Panc1 (cell line): Measurements from ENCODE around the gene MAGI2. TPM values are rescaled to one million over a fixed set of nuclear protein-coding genes. Genes with fewer than 3 reads are reported as not detected.

ENCODE experiments used
- ATAC-seq: fragments of 200-7000 bp; cut with Tn5 transposase; 2 replicates; pipeline ENCODE4 v1.9.1; 2020; ENCODE audit warnings: mild to moderate bottlenecking, moderate library complexity
- BruUV-seq: library from RNA; stranded (reverse); fragments of 400-500 nt; replicated peaks from 2 replicates; lab custom pipeline; 2021; lab: Mats Ljungman, UMichigan
- CTCF ChIA-PET: fragments of 300-600 bp; sonication (Branson Sonifier 250); formaldehyde crosslinking; loops from one replicate; lab custom pipeline; 2022; ENCODE audit warnings: antibody characterized with exemption; lab: Charles Lee
- POLR2A ChIA-PET: fragments of 300-600 bp; sonication (Branson Sonifier 250); formaldehyde crosslinking; loops from one replicate; lab custom pipeline; 2022; ENCODE audit warnings: antibody characterized with exemption; lab: Charles Lee
- DNase-seq: peaks from one replicate; pipeline ENCODE4 v3.0.0-alpha.2; 2010; ENCODE audit warnings: low read depth, low spot score
- H3K27ac ChIP-seq: 2 replicates; pipeline ENCODE4 v1.5.1; 2011; ENCODE audit warnings: mild to moderate bottlenecking, low read length, inconsistent platforms
- H3K27me3 ChIP-seq: fragments of 200-500 bp; sonication (Bioruptor generic); 2 replicates; pipeline ENCODE4 v1.6.0; 2014; ENCODE audit warnings: low read length, inconsistent platforms; ENCODE audit not compliant: control insufficient read depth, insufficient read depth
- H3K36me3 ChIP-seq: fragments of 200-500 bp; sonication (Bioruptor generic); 2 replicates; pipeline ENCODE4 v1.5.1; 2014; ENCODE audit warnings: inconsistent platforms, mild to moderate bottlenecking, low read length, moderate library complexity; ENCODE audit not compliant: control insufficient read depth, insufficient read depth
- H3K4me1 ChIP-seq: 2 replicates; pipeline ENCODE4 v1.5.1; 2011; ENCODE audit warnings: inconsistent platforms, mild to moderate bottlenecking, low read length, moderate library complexity; ENCODE audit not compliant: control insufficient read depth, insufficient read depth
- H3K4me3 ChIP-seq, 2 experiments: 2 replicates each; pipeline ENCODE4 v1.5.1; 2011 to 2012; ENCODE audit warnings: low read depth in 2 of 2, low read length in 2 of 2, mild to moderate bottlenecking in 2 of 2, inconsistent platforms in 1 of 2, moderate library complexity in 1 of 2
- H3K9me3 ChIP-seq: fragments of 200-500 bp; sonication (Bioruptor generic); 2 replicates; pipeline ENCODE4 v1.5.1; 2014; ENCODE audit warnings: low read depth, mild to moderate bottlenecking, inconsistent platforms, low read length, moderate library complexity; ENCODE audit not compliant: control insufficient read depth, insufficient read depth
- CTCF ChIP-seq: fragments of 450-650 bp; IDR thresholded peaks from 2 replicates; pipeline ENCODE4 v1.5.1; 2017; ENCODE audit warnings: mild to moderate bottlenecking
- POLR2AphosphoS5 ChIP-seq: IDR thresholded peaks from 2 replicates; pipeline ENCODE4 v1.6.1; 2012; ENCODE audit warnings: mild to moderate bottlenecking, low read depth, low read length, moderate library complexity
- REST ChIP-seq, 2 experiments: IDR thresholded peaks; 2 replicates each; pipeline ENCODE4 v1.6.1; 2011 to 2012; ENCODE audit warnings: low read depth in 2 of 2, control low read depth in 1 of 2, low read length in 1 of 2, mild to moderate bottlenecking in 1 of 2, moderate library complexity in 1 of 2; ENCODE audit not compliant: insufficient read depth in 1 of 2
- SIN3A ChIP-seq: IDR thresholded peaks from 2 replicates; pipeline ENCODE4 v1.6.1; 2012; ENCODE audit warnings: low read depth, mild to moderate bottlenecking, low read length, moderate library complexity, borderline replicate concordance; ENCODE audit not compliant: insufficient read depth
- TCF7L2 ChIP-seq: IDR thresholded peaks from 2 replicates; pipeline ENCODE4 v1.6.1; 2011; ENCODE audit warnings: mild to moderate bottlenecking, low read depth, low read length, inconsistent platforms
- in situ Hi-C: cut with HindIII; loops from 2 replicates; pipeline ENCODE4 v1.10.0; 2016; ENCODE audit warnings: low sequenced_read_pairs, low pct_unique_long_range_greater_than_20kb
- intact Hi-C: fragments of 100-400 bp; cut with micrococcal nuclease; formaldehyde crosslinking; loops from one replicate; pipeline ENCODE4 v1.10.0; 2022; ENCODE audit not compliant: unreplicated experiment
- total RNA-seq: library from RNA; stranded (reverse); gene quantifications from one replicate; pipeline ENCODE4 v1.2.1, GENCODE V29; 2021; ENCODE audit not compliant: unreplicated experiment

The MAGI2 gene
- total RNA-seq, 1 experiment from 2014 or later = 5.4 TPM

- DNase-seq (no peak), ATAC-seq (no peak)
- Histone ChIP-seq H3K4me1 (no peaks in the 10 kb centered on the region), H3K4me3 (no peak overlapping the region), H3K27me3 (no peaks in the 10 kb centered on the region), H3K36me3 (no peaks in the 10 kb centered on the region), H3K27ac (no peak overlapping the region), H3K9me3 (no peaks in the 10 kb centered on the region)
- CTCF ChIA-PET = no interaction called here
- in situ Hi-C loops (no loop called here), intact Hi-C loops (no loop called here)
- no TSS peak for BruUV-seq
- TF ChIP-seq SIN3A = no peak
- no peak for TF ChIP-seq POLR2AphosphoS5
- TF ChIP-seq REST (IDR thresholded peaks at IDR 0.05; ENCODE audit: insufficient read depth in 1 of 2, low read depth in 2 of 2, low read length in 1 of 2) = no peak
- POLR2A ChIA-PET = no interaction called here
These were observed 804.2 kb downstream of the MAGI2 start for GRCh38 chr7:78649236-78649635.

- intact Hi-C loops = no loop called here
- no peak for DNase-seq
- ChIA-PET CTCF (no interaction called here), POLR2A (no interaction called here)
- H3K27me3 ChIP-seq = no peaks in the 10 kb centered on the region
- H3K36me3 ChIP-seq = no peaks in the 10 kb centered on the region
- in situ Hi-C loops = no loop called here
- H3K9me3 ChIP-seq = no peaks in the 10 kb centered on the region
- H3K4me3 ChIP-seq = no peak overlapping the region
- no peak overlapping the region for H3K27ac ChIP-seq
- H3K4me1 ChIP-seq = no peaks in the 10 kb centered on the region
- BruUV-seq = no TSS peak
- ATAC-seq = no peak
- no peak for TF ChIP-seq POLR2AphosphoS5
- TF ChIP-seq SIN3A = no peak
- no peak for TF ChIP-seq TCF7L2
- TF ChIP-seq REST (IDR thresholded peaks at IDR 0.05; ENCODE audit: insufficient read depth in 1 of 2, low read depth in 2 of 2, low read length in 1 of 2) = no peak
- TF ChIP-seq CTCF = no peak
These were observed 810.7 kb downstream of the MAGI2 start for GRCh38 chr7:78642751-78643150.
